Measurements from ENCODE around the gene ARAP1.
A peak's percentile ranks its signal among the peaks of the same experiment; 100 is the strongest.

ARAP1 gene

GRCh38 chr11:72705442-72706365 lies 46.5 kb downstream of the ARAP1 start:
- no peak for TF ChIP-seq YY1 (IDR thresholded peaks at IDR 0.05; ENCODE audit: insufficient read depth, insufficient read length)
- TF ChIP-seq SUZ12 (IDR thresholded peaks at IDR 0.05; ENCODE audit: extremely low read depth, insufficient read depth, insufficient read length) = no peak
- TF ChIP-seq ZNF274 (IDR thresholded peaks at IDR 0.05; ENCODE audit: low read depth, low read length) = no peak
- no peaks in the 10 kb centered on the region for H3K9me3 ChIP-seq (ENCODE audit: insufficient read depth, low read length)
- H3K27me3 ChIP-seq (ENCODE audit: insufficient read depth, insufficient read length) = no peaks in the 10 kb centered on the region
- H3K4me3 ChIP-seq (ENCODE audit: insufficient read length, low read depth) = no peak overlapping the region
- peaks cover 35% of the 10 kb centered on the region for H3K4me1 ChIP-seq (ENCODE audit: insufficient read depth, insufficient read length)
- H3K9ac ChIP-seq (ENCODE audit: insufficient read length, low read depth) = peak overlapping the region; percentile 13
- no peak for DNase-seq (ENCODE audit: low read depth, low spot score)
- peaks cover 26% of the 10 kb centered on the region for H3K36me3 ChIP-seq (ENCODE audit: insufficient read depth, insufficient read length, low read length)

GRCh38 chr11:72704783-72705265 lies 47.4 kb downstream of the ARAP1 start:
- no peaks in the 10 kb centered on the region for H3K27me3 ChIP-seq (ENCODE audit: insufficient read depth, insufficient read length)
- DNase-seq (ENCODE audit: low read depth, low spot score) = no peak
- TF ChIP-seq YY1 (IDR thresholded peaks at IDR 0.05; ENCODE audit: insufficient read depth, insufficient read length) (no peak), SUZ12 (IDR thresholded peaks at IDR 0.05; ENCODE audit: extremely low read depth, insufficient read depth, insufficient read length) (no peak), ZNF274 (IDR thresholded peaks at IDR 0.05; ENCODE audit: low read depth, low read length) (no peak)
- no peak overlapping the region for H3K4me3 ChIP-seq (ENCODE audit: insufficient read length, low read depth)
- peaks cover 18% of the 10 kb centered on the region for H3K36me3 ChIP-seq (ENCODE audit: insufficient read depth, insufficient read length, low read length)
- no peaks in the 10 kb centered on the region for H3K9me3 ChIP-seq (ENCODE audit: insufficient read depth, low read length)
- H3K9ac ChIP-seq (ENCODE audit: insufficient read length, low read depth) = peak overlapping the region; percentile 13
- H3K4me1 ChIP-seq (ENCODE audit: insufficient read depth, insufficient read length) = peaks cover 39% of the 10 kb centered on the region

- Histone ChIP-seq H3K4me3 (ENCODE audit: insufficient read length, low read depth) (no peak overlapping the region), H3K9ac (ENCODE audit: insufficient read length, low read depth) (peak overlapping the region; percentile 50), H3K27me3 (ENCODE audit: insufficient read depth, insufficient read length) (no peaks in the 10 kb centered on the region), H3K36me3 (ENCODE audit: insufficient read depth, insufficient read length, low read length) (peaks cover 14% of the 10 kb centered on the region), H3K9me3 (ENCODE audit: insufficient read depth, low read length) (no peaks in the 10 kb centered on the region), H3K4me1 (ENCODE audit: insufficient read depth, insufficient read length) (peaks cover 42% of the 10 kb centered on the region)
- TF ChIP-seq ZNF274 (IDR thresholded peaks at IDR 0.05; ENCODE audit: low read depth, low read length) (no peak), YY1 (IDR thresholded peaks at IDR 0.05; ENCODE audit: insufficient read depth, insufficient read length) (no peak), SUZ12 (IDR thresholded peaks at IDR 0.05; ENCODE audit: extremely low read depth, insufficient read depth, insufficient read length) (no peak)
- no peak for DNase-seq (ENCODE audit: low read depth, low spot score)
These were observed 48.0 kb downstream of the ARAP1 start for GRCh38 chr11:72704028-72704782.

GRCh38 chr11:72703267-72704008 lies 48.8 kb downstream of the ARAP1 start:
- peaks cover 20% of the 10 kb centered on the region for H3K36me3 ChIP-seq (ENCODE audit: insufficient read depth, insufficient read length, low read length)
- no peak for DNase-seq (ENCODE audit: low read depth, low spot score)
- peak overlapping the region; percentile 57 for H3K9ac ChIP-seq (ENCODE audit: insufficient read length, low read depth)
- no peaks in the 10 kb centered on the region for H3K27me3 ChIP-seq (ENCODE audit: insufficient read depth, insufficient read length)
- no peak overlapping the region for H3K4me3 ChIP-seq (ENCODE audit: insufficient read length, low read depth)
- TF ChIP-seq SUZ12 (IDR thresholded peaks at IDR 0.05; ENCODE audit: extremely low read depth, insufficient read depth, insufficient read length) (no peak), YY1 (IDR thresholded peaks at IDR 0.05; ENCODE audit: insufficient read depth, insufficient read length) (no peak), ZNF274 (IDR thresholded peaks at IDR 0.05; ENCODE audit: low read depth, low read length) (no peak)
- H3K4me1 ChIP-seq (ENCODE audit: insufficient read depth, insufficient read length) = peaks cover 42% of the 10 kb centered on the region
- H3K9me3 ChIP-seq (ENCODE audit: insufficient read depth, low read length) = no peaks in the 10 kb centered on the region

GRCh38 chr11:72702577-72703241 lies 49.5 kb downstream of the ARAP1 start:
- Histone ChIP-seq H3K9ac (ENCODE audit: insufficient read length, low read depth) (peak overlapping the region; percentile 57), H3K27me3 (ENCODE audit: insufficient read depth, insufficient read length) (no peaks in the 10 kb centered on the region), H3K4me1 (ENCODE audit: insufficient read depth, insufficient read length) (peaks cover 42% of the 10 kb centered on the region), H3K36me3 (ENCODE audit: insufficient read depth, insufficient read length, low read length) (peaks cover 27% of the 10 kb centered on the region), H3K9me3 (ENCODE audit: insufficient read depth, low read length) (no peaks in the 10 kb centered on the region), H3K4me3 (ENCODE audit: insufficient read length, low read depth) (no peak overlapping the region)
- TF ChIP-seq SUZ12 (IDR thresholded peaks at IDR 0.05; ENCODE audit: extremely low read depth, insufficient read depth, insufficient read length) = no peak
- TF ChIP-seq ZNF274 (IDR thresholded peaks at IDR 0.05; ENCODE audit: low read depth, low read length) = no peak
- DNase-seq (ENCODE audit: low read depth, low spot score) = no peak

- Histone ChIP-seq H3K9ac (ENCODE audit: insufficient read length, low read depth) (no peak overlapping the region), H3K36me3 (ENCODE audit: insufficient read depth, insufficient read length, low read length) (peaks cover 33% of the 10 kb centered on the region), H3K9me3 (ENCODE audit: insufficient read depth, low read length) (no peaks in the 10 kb centered on the region), H3K4me3 (ENCODE audit: insufficient read length, low read depth) (no peak overlapping the region), H3K27me3 (ENCODE audit: insufficient read depth, insufficient read length) (no peaks in the 10 kb centered on the region), H3K4me1 (ENCODE audit: insufficient read depth, insufficient read length) (peaks cover 41% of the 10 kb centered on the region)
- TF ChIP-seq YY1 (IDR thresholded peaks at IDR 0.05; ENCODE audit: insufficient read depth, insufficient read length) (no peak), ZNF274 (IDR thresholded peaks at IDR 0.05; ENCODE audit: low read depth, low read length) (no peak), SUZ12 (IDR thresholded peaks at IDR 0.05; ENCODE audit: extremely low read depth, insufficient read depth, insufficient read length) (no peak)
- no peak for DNase-seq (ENCODE audit: low read depth, low spot score)
These were observed 50.1 kb downstream of the ARAP1 start for GRCh38 chr11:72702096-72702495.
